ENCODE results near the gene NLRP14. TPM values are rescaled to one million over a fixed set of nuclear protein-coding genes. Genes with fewer than 3 reads are reported as not detected.
A peak's percentile ranks its signal among the peaks of the same experiment; 100 is the strongest.

NLRP14 gene, protein sequence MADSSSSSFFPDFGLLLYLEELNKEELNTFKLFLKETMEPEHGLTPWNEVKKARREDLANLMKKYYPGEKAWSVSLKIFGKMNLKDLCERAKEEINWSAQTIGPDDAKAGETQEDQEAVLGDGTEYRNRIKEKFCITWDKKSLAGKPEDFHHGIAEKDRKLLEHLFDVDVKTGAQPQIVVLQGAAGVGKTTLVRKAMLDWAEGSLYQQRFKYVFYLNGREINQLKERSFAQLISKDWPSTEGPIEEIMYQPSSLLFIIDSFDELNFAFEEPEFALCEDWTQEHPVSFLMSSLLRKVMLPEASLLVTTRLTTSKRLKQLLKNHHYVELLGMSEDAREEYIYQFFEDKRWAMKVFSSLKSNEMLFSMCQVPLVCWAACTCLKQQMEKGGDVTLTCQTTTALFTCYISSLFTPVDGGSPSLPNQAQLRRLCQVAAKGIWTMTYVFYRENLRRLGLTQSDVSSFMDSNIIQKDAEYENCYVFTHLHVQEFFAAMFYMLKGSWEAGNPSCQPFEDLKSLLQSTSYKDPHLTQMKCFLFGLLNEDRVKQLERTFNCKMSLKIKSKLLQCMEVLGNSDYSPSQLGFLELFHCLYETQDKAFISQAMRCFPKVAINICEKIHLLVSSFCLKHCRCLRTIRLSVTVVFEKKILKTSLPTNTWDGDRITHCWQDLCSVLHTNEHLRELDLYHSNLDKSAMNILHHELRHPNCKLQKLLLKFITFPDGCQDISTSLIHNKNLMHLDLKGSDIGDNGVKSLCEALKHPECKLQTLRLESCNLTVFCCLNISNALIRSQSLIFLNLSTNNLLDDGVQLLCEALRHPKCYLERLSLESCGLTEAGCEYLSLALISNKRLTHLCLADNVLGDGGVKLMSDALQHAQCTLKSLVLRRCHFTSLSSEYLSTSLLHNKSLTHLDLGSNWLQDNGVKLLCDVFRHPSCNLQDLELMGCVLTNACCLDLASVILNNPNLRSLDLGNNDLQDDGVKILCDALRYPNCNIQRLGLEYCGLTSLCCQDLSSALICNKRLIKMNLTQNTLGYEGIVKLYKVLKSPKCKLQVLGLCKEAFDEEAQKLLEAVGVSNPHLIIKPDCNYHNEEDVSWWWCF
- polyA plus RNA-seq (ENCODE audit: insufficient read length in 4 of 4): under 1 TPM; 0.15 to 0.73 (median 0.67) TPM

DNA sequence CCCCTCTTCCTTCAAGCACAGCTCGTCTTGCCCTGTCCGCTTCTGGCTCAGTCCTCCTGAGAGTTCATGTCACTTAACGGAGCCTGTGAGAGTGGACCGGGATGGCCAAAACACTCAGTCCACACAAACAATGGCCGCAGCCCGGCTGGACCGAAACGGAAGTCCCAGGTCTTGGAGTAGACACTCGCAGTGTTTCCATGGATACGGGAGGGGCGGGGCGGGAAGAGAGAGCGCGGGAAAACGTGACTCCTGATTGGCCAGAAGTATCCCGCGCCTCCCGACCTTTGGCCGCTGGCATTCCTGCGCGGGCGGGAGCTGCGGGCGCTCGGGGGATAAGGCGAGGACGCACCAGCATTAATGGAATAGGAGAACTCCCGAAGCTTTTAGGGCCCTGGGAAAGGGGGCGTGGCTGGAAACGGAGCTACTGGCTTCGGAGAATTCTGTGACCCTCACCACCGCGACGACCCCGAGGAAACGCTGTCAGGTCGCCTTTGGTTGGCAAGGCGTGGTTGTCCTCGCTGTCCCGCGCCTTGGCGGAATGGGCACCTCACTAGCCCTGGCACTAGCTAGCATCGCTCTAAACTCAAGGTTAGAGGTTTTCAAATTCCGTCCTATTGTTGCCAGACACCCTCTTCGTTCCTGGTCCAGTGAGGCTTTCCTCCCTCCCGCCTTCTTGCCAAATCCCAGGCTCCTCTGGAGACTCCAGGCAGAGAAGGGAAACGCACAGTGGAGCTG is at the start of gene NLRP14, which contains the start of gene ZNF214:
TSS of gene NLRP14 (plus strand) at position 297 of the 735 bp plus-strand sequence. CDS start 18,108 bp downstream, outside the sequence.
TSS of gene ZNF214 (minus strand) at position 164 of the 735 bp plus-strand sequence. CDS start 17,511 bp downstream, outside the sequence.
- peak; percentile 91 to 95 (median 92) for DNase-seq (ENCODE audit: low read depth in 4 of 4, low spot score in 3 of 4)

DNA sequence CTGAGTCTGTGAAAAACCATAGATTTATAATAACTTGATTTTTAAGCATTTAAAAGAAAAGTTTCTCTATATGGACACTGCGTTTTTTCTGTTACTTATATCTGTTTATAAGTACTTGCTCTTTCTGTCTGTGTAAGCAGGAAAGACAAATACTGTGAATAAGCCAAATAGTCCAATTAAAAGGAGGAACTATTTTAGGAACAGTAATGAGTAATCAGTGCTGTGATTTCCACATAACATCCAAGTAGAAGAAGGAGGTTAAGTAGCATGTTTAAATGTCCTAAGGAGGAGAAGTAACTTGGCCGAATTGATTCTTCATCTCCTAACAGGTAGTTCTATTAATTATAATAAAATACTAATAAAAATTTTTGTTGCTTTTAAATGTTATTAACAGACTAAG is 40.9 kb upstream of the NLRP14 start:
- no peak for DNase-seq (ENCODE audit: low read depth in 4 of 4, low spot score in 3 of 4)

DNA sequence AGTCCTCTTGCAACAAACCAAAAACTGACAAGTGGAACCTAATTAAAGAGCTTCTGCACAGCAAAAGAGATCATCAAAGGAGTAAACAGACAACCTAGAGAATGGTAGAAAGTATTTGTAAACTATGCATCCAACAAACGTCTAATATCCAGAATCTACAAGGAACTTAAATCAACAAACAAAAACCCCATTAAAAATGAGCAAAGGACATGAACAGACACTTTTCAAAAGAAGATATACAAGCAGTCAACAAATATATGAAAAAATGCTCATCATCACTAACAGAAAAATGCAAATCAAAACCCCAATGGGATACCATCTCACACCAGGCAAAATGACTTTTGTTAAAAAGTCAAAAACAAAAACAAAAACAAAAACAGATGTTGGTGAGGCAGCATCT is 33.8 kb upstream of the NLRP14 start:
- DNase-seq (ENCODE audit: low read depth in 4 of 4, low spot score in 3 of 4): no peak

DNA sequence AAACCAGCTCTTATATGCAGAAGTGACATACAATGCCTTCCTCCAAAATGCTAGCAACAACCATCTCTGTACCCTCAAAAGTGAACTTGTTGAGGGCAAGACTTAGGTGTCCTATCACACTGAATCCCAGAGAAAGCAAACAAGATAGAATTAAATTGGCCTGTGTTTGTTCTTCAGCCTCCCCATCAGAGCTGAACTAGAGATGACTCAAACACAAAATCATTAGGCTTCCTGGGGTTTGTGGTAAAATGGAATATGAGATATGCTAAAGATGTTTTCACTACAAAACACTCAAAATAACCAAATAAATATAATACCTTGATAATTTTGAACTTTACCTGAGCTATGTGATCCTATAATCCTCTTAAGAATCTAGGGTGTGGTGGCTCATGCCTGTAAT is 31.8 kb upstream of the NLRP14 start:
- DNase-seq (ENCODE audit: low read depth in 4 of 4, low spot score in 3 of 4): no peak

DNA sequence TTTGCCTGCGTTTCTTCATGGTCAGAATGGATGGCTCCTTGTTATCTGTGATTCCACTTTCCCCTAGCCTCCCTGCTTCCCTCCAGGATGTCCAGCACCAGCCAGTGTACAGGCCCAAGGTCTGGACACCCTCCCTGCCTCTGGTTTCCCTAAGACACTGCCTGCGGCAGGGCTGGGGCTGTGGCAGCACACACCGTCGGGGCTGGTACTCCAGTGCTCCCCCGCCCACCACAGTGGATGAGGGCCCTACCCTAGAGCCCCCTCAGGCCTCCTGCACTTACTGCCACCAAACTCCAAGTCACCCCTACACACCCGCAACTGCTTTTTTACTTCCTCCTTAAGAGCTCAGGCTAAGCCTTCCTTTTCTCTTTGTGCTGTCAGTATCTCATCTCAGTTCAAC is 29.1 kb upstream of the NLRP14 start:
- no peak for DNase-seq (ENCODE audit: low read depth in 4 of 4, low spot score in 3 of 4)

DNA sequence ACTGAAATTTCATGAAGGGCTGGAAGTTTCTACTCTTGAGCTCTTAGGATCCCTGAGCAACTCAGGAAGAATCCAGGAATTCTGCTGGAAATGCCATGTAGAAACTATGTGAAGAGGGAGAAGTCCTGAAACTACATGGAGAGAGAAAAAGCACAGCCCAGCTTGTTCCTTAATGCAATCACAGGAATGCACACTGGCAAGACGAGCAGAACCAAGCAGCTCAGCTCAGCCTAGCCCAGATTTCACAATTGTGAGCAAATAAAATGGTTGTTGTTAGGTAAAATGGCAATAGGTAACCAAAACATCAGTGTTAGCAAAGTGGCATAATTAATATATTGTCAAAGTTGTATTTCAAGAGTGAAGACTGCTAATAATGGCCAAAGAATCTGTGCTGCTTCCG is 28.3 kb upstream of the NLRP14 start:
- DNase-seq (ENCODE audit: low read depth in 4 of 4, low spot score in 3 of 4): no peak

DNA sequence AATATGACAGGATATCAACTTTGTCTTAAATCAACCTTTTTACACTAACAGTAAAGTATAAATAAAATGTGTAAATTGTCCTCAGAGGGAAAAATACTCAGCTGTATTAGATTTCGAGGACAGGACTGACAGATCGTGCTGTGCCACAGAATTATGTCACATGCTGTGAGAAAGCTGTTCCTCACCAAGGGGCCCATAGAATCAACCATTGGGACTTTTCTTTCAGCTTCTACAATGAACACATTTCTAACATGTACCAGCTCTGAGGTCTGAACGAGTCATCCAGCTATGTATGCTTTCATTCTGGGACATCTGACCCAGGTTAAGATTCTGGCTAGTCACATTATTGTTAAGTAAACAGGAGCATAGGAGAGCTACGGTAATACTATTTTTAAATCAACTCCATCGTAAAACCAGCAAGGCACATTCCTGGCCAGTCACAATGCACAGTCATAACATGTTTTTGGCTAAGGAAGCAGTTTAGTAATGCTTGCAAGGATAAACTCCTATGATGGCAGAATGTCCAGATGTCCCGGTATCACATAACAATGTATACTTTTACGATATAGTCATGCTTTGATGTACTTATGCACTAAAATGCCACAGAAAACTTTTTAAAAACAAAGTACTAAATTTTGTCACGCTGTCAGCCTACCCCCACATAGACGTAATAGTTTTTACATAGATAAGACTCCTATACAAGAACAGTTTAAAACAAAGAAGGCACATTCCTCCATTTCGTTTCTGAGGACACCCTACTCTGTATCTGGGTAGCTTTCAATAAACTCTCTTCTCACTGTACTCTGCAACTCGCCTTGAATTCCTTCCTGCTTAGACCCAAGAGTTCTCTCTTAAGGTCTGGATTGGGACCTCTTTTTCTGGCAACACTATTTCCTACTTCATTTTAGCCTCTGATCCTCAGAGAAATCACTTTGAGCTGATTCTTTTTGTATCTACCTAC is 27.5 kb upstream of the NLRP14 start:
- DNase-seq (ENCODE audit: low read depth in 4 of 4, low spot score in 3 of 4): peak in 1 of 4 donors; percentile 3

DNA sequence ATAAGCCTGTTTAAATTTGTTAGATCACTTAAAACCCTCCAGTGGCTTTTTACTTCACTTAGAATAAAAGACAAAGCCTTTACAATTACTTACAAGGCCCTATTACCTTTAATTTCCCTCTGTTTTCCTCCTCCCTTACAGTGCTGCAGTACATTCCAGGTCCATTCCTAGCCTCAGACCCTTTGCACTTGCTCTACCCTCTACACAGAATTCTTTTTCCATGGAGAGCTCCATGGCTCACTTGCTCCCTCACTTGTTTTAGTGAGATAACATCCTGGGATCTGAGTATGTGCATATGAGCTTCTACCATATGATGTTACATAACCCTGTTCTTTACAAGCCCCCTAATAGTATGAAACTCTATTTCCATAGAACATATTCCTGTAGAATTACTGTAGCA is 24.6 kb upstream of the NLRP14 start:
- no peak for DNase-seq (ENCODE audit: low read depth in 4 of 4, low spot score in 3 of 4)

DNA sequence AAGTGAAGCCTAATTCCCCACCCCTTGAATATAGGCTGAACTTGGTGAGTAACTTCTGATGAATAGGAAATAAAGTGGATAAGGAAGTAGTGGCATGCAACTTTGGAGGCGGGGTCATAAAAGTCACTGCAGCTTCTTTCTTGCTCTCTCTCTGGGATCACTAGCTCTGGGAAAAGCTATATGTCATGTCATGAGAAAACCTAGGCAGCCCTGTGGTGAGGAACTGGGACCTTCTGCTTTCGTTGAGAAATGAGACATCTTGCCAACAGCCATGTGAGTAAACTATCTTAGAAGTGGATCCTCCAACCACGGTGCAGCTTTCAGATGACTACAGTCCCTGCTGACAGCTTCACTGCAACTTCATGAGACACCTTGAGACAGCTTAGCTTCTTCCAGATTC is 15.8 kb upstream of the NLRP14 start:
- no peak for DNase-seq (ENCODE audit: low read depth in 4 of 4, low spot score in 3 of 4)

DNA sequence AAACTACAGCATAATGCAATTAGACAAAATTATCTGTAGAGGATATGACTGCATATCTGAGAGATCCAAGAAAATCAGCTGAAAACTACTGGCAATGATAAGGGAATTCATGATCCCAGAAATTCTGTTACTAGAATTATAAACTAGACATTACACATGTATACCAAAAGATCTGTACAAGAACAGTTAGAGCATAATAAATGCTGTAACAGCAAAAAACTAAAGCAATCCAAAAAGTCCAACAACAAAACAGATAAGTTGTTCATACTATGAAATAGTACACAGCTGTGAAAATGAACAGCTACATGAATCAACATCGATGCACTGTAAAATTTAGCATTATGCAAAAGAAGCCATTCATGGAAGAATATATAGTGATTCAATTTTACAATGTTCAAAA is 6.2 kb upstream of the NLRP14 start:
- DNase-seq (ENCODE audit: low read depth in 4 of 4, low spot score in 3 of 4): no peak

DNA sequence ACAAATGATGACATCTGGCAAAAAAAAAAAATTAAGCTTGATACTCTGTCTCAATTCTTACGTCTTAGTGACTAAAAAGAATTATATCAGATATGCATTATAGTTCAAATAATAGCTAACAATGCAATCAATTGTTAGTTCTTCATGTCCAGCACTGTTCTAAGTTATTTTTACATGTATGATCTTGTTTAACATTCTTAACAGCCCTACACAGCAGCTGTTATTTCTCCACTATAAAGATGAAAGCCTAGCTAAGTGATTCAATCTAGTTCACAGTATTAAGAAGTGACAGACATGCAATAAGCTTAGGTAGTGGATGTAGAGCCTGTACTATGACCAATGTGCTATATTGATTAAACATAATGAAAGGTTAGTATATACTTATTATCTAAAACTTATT is 4.3 kb upstream of the NLRP14 start:
- DNase-seq (ENCODE audit: low read depth in 4 of 4, low spot score in 3 of 4): no peak

DNA sequence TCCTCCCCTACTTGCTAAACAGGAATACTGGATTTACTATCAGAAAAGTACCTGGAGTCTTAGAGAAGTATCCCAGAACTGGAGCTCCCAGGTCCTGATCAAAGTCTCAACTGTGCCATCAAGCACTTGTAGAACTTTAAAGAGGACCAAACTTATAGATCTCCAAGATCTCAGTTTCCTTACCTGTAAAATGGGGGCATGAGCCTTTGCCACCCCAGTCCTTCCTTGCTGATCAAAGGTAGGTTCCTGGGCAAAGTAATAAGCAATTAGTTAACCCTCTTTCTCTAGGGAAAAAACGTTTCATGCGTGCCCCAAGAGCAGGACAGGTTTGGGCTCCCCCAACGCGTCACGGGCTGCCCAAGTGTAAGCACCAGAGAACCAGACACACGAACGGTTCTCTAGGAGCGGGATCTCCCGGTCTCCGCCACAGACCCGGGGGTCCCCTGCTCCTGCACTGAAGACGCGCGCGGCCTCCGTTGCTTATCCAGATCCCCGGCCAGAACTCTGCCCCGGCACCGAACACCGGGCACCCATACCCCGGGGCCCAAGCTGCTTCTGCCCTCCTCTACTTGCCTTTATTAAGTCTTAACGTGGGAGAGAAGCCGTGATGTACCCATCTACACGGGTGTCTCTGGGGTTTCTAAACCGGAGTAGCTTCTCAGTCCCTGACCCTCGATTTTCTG is 638 bp upstream of the NLRP14 start:
- DNase-seq (ENCODE audit: low read depth in 4 of 4, low spot score in 3 of 4): peak in 1 of 4 donors; percentile 7

DNA sequence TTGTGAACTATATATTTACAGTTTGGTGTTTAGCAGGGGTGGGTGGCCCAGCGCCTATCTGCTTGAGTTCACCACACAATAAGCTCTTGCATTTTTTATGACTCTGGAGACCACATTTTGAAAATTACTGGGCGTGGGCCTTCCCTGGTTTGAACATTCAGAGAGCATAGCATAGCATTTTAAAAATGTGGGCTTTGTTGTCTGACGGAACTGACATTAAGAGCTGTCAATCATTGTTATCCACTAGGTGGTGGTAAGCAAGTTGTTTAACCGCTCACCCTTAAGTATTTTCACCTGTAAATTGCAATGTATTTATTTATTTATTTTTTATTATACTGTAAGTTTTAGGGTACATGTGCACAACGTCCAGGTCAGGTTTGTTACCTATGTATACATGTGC is 1.0 kb downstream of the NLRP14 start:
- no peak for DNase-seq (ENCODE audit: low read depth in 4 of 4, low spot score in 3 of 4)

DNA sequence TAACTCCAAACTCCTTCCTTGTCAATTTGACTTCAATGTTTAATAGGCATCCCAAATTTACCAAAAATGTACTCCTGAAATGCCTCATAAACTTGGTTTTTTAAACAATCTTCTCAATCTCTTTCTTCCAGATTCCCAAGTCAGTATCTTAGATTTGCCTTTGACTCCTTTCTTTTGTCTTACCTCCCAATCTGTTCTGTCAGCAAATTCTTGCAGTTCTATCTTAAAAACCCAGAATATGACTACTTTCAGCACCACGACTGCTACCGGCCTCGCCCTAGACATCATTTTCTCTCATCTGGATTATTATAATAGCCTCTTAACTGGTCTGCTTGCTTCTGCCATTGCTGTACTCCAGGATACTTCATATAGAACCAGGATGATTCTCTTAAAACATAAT is 7.9 kb downstream of the NLRP14 start:
- no peak for DNase-seq (ENCODE audit: low read depth in 4 of 4, low spot score in 3 of 4)

DNA sequence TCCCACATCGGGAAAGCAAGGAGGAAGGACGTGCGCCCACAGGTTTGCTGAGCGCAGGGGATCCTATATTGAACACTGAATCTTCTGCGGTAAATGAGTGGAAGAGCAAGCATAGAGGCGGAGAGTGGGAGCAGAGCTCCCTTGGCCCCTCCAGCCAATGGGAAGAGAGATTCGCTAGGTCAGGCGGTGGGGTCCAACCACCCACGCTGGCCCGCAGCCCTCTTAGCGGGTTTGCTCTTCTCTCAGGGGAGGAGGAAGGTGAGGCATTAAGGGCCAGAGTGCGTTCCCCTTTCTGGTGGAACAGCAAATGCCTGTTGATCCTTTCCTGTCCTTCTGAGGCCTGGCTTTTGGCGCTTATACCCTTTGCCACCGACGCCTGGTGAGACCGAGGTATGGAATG is 10.6 kb downstream of the NLRP14 start:
- no peak for DNase-seq (ENCODE audit: low read depth in 4 of 4, low spot score in 3 of 4)

DNA sequence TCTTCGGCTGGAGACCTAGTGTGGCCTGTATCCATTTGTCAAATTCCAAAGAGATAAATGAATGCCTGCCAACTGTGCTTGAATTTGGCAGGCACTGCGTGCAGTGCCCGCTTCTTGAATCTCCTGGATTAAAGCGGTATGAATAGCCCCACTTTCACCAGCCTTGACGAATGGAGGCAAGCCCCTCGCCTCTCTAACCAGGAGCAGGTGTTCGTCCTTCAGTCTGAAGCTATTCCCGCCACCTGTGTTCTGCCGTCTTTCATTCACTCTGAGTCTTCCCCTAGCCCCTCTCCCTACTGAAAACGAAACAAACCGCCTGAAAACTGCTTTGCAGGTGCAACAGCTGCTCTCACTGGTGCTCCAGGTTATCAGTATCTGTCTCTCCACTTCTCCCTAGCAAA is 11.2 kb downstream of the NLRP14 start:
- DNase-seq (ENCODE audit: low read depth in 4 of 4, low spot score in 3 of 4): no peak

DNA sequence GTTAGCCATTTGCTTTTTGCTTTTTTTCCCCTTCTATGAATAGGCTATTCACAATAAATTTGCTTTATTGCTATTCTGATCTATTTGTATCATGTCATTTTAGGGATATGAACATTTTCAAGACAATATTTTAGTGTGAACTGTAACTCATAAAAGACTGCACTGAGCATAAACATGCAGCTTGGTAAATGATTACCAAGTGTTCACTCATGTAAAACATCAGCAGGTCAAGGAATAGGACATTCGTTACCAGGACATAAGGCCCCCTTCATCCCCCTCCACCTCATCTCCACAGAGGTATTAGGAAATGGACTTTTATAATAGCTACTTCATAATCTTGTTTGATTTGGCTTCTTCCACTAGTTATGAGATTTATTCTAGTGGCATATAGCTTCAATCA is 12.4 kb downstream of the NLRP14 start:
- DNase-seq (ENCODE audit: low read depth in 4 of 4, low spot score in 3 of 4): peak in 1 of 4 donors; percentile 12

DNA sequence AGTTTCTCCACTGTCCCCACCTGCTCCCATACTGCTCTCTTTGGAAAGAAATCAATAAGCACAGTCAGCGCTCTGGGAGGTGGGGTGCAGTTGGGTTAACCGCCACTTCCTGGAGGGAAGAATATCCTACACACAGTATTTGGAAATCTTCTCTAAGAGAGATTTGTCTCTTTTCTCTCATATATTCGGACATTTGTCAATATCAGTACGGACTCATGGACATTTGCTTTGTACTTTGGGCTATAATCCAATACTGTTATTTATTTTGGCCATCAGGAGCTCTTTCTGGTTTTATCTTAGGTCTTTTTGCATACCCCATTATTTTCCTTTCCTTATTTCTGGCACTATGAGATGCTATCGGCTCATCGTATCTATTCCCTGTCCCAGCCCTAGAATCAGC is 13.7 kb downstream of the NLRP14 start:
- DNase-seq (ENCODE audit: low read depth in 4 of 4, low spot score in 3 of 4): no peak
